Sigmoid colon (tissue), 4 donors: ENCODE measurements around the gene CHERP.
"Not testable (repeated sequence)": the region's sequence is repeated elsewhere in the genome, so short reads cannot be mapped to it uniquely, and the experiment has no call there.

Experiments
- CTCF ChIP-seq, 4 experiments: fragments of 450-650 bp in 3 of 4; fragments of 200-600 bp in 1 of 4; IDR thresholded peaks; one replicate each; pipeline ENCODE4 v1.5.1; 2016 to 2019; ENCODE audit warnings: antibody characterized with exemption in 4 of 4, mild to moderate bottlenecking in 3 of 4, moderate library complexity in 2 of 4
- POLR2AphosphoS5 ChIP-seq, 4 donors: sonication (generic); formaldehyde crosslinking; IDR thresholded peaks; one replicate each; pipeline ENCODE4 v1.6.1; 2017; ENCODE audit warnings: antibody characterized with exemption in 4 of 4

GRCh38 chr19:16551902-16552301 is 9.7 kb upstream of the CHERP start:
- TF ChIP-seq POLR2AphosphoS5, CTCF (IDR thresholded peaks at IDR 0.05): not testable (repeated sequence)
